Measurements from ENCODE around the gene DLG2. TPM values are rescaled to one million over a fixed set of nuclear protein-coding genes. Genes with fewer than 3 reads are reported as not detected.
A peak's percentile ranks its signal among the peaks of the same experiment; 100 is the strongest.

Gene DLG2
- total and polyA plus RNA-seq, 11 donors: 2.4 to 13.9 (median 7.1) TPM

DNA sequence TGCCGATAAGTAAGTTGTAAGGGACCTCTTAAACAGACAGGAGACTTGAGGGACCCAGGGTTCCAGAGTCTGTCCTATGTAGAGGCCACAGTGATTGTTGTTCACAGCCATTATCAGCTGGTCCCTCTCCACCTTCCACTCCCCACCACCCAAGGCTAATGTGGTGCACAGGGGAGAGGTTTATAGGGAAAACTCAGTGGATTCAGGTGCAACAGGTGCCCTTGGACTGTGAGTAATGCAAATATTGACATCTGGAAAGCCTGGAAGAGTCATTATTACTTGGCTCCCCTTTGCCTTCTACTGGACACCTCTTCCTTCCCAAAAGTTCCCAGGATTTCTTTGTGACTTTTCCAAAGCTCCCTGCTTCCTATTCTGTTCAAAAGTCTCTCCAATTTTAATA is 1899.9 kb downstream of the DLG2 start:
- no peak for TF ChIP-seq POLR2A (IDR thresholded peaks at IDR 0.05)
- TF ChIP-seq, protein P1, sequence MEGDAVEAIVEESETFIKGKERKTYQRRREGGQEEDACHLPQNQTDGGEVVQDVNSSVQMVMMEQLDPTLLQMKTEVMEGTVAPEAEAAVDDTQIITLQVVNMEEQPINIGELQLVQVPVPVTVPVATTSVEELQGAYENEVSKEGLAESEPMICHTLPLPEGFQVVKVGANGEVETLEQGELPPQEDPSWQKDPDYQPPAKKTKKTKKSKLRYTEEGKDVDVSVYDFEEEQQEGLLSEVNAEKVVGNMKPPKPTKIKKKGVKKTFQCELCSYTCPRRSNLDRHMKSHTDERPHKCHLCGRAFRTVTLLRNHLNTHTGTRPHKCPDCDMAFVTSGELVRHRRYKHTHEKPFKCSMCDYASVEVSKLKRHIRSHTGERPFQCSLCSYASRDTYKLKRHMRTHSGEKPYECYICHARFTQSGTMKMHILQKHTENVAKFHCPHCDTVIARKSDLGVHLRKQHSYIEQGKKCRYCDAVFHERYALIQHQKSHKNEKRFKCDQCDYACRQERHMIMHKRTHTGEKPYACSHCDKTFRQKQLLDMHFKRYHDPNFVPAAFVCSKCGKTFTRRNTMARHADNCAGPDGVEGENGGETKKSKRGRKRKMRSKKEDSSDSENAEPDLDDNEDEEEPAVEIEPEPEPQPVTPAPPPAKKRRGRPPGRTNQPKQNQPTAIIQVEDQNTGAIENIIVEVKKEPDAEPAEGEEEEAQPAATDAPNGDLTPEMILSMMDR (IDR thresholded peaks at IDR 0.05): no peak
- no peaks in the 10 kb centered on the region for H3K9me3 ChIP-seq
- H3K4me3 ChIP-seq: no peak overlapping the region
- ATAC-seq (no peak), DNase-seq (no peak)
- intact Hi-C loops (cut with DNase I): loop anchor here in 2 of 10 donors (10.0 kb wide), 2 partner anchors 82 to 432 kb away; no protein-coding TSS in a partner anchor
- H3K27me3 ChIP-seq: no peaks in the 10 kb centered on the region
- WGBS, 4 donors: 33 to 93% (median 80%) methylated on average over 1 of the region's 1 CpG
- no peak overlapping the region for H3K27ac ChIP-seq
- no peaks in the 10 kb centered on the region for H3K36me3 ChIP-seq
- peaks cover 0 to 18% (median 9%) of the 10 kb centered on the region in 12 donors for H3K4me1 ChIP-seq

DNA sequence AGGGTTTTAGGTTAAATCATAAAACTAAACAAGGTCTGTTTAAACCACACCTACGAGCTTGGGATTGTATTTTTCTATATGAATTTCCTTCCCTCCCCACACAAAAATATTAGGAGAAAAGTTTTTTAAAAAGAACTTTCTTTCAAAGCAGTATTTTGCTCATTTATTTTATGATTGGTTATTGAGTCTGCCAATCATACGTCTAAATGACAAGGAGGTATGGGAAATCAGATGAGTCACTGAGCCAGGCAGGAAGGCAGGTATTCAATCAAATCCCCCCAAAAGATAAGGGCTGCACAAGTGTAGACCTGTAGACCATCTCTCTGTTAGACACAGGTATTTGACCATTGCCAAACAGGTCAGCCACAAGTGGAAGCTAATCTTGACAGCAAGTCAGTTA is 1900.8 kb downstream of the DLG2 start:
- 73 to 78% (median 75%) methylated on average over 2 of the region's 2 CpGs for WGBS, 4 donors
- no peak overlapping the region for H3K27ac ChIP-seq
- ATAC-seq: no peak
- DNase-seq: no peak
- no peak overlapping the region for H3K4me3 ChIP-seq
- no peaks in the 10 kb centered on the region for H3K36me3 ChIP-seq
- no peak for TF ChIP-seq POLR2A (IDR thresholded peaks at IDR 0.05)
- TF ChIP-seq, protein P1 (IDR thresholded peaks at IDR 0.05): no peak
- no peaks in the 10 kb centered on the region for H3K9me3 ChIP-seq
- H3K27me3 ChIP-seq: no peaks in the 10 kb centered on the region
- intact Hi-C loops (cut with DNase I): loop anchor here in 2 of 10 donors (10.0 kb wide), 2 partner anchors 82 to 432 kb away; no protein-coding TSS in a partner anchor
- peaks cover 0 to 18% (median 9%) of the 10 kb centered on the region in 12 donors for H3K4me1 ChIP-seq

DNA sequence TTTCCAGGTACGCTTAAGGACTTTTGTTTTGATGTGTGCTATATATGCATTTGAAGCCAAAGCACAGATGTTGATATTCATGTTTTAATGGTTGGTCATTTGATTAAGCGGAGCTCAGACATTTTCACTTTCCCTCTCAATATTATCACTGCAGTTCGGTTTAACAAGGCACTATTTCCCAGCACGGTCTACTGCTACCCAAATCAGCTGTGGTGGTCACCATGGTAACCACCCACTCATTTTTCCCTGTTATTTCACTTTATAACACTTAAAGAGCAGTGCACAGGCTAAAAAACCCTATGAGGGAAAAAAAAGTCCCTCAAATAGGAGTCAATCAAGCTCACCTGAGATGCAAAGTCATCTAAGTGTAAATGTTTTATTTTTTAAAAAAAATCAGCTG is 1901.4 kb downstream of the DLG2 start:
- peaks cover 0 to 18% (median 9%) of the 10 kb centered on the region in 12 donors for H3K4me1 ChIP-seq
- intact Hi-C loops (cut with DNase I): loop anchor here in 4 of 10 donors (2.0 to 10.0 kb wide), 3 partner anchors 81 to 433 kb away; no protein-coding TSS in a partner anchor
- TF ChIP-seq, protein P1 (IDR thresholded peaks at IDR 0.05): no peak
- no peak for TF ChIP-seq POLR2A (IDR thresholded peaks at IDR 0.05)
- H3K36me3 ChIP-seq: no peaks in the 10 kb centered on the region
- H3K27me3 ChIP-seq: no peaks in the 10 kb centered on the region
- no peak for DNase-seq
- peak overlapping the region in 6 of 12 donors; percentile 39 to 58 (median 52) for H3K4me3 ChIP-seq
- H3K27ac ChIP-seq: peak overlapping the region in 1 of 12 donors; percentile 13
- ATAC-seq: peak in 1 of 4 donors; percentile 21
- H3K9me3 ChIP-seq: no peaks in the 10 kb centered on the region
- WGBS, 4 donors: 49 to 61% (median 53%) methylated on average over 4 of the region's 4 CpGs

DNA sequence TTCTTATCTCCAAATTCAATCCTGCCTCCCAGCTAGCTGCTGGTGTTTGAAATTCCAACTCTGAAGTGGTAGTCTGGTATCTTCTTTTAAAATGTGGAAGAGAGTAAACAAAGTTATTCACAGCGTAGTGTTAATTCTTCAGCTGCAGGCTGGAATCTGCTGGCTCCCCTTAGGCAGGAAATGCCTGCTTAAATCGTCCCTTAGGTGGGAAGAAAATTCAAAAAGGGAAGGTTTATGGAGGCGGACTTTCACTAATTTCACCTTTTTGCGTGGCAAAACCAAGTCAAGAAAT is 1901.9 kb downstream of the DLG2 start:
- Histone ChIP-seq H3K4me1 (peaks cover 0 to 18% (median 9%) of the 10 kb centered on the region in 12 donors), H3K4me3 (peak overlapping the region in 9 of 12 donors; percentile 4 to 58 (median 47)), H3K27me3 (no peaks in the 10 kb centered on the region), H3K36me3 (no peaks in the 10 kb centered on the region), H3K27ac (peak overlapping the region in 3 of 12 donors; percentile 13 to 52 (median 15)), H3K9me3 (no peaks in the 10 kb centered on the region)
- no peak for ATAC-seq
- WGBS, 4 donors: 7 to 14% (median 11%) methylated on average over 4 of the region's 4 CpGs
- intact Hi-C loops (cut with DNase I): loop anchor here in 4 of 10 donors (2.0 to 10.0 kb wide), 3 partner anchors 80 to 432 kb away; no protein-coding TSS in a partner anchor
- DNase-seq: no peak
- TF ChIP-seq POLR2A (IDR thresholded peaks at IDR 0.05): no peak
- TF ChIP-seq, protein P1 (IDR thresholded peaks at IDR 0.05): no peak
